Subcutaneous adipose tissue (tissue), 4 donors: ENCODE results near the gene HMX1. TPM values are rescaled to one million over a fixed set of nuclear protein-coding genes. Genes with fewer than 3 reads are reported as not detected.

ENCODE experiments used
- CTCF ChIP-seq: fragments of 450-650 bp; IDR thresholded peaks from one replicate; pipeline ENCODE4 v1.5.1; 2016; ENCODE audit warnings: low read depth, mild to moderate bottlenecking, control low read depth, antibody characterized with exemption, moderate library complexity
- total RNA-seq, 4 donors: library from RNA; depleted of rRNA; stranded (reverse); fragments of >200 nt; gene quantifications; one replicate each; pipeline ENCODE4 v1.1.0, GENCODE V29; 2016

The HMX1 gene
- total RNA-seq, 4 donors from 2014 or later = not detected

GRCh38 chr4:8821151-8821950, 50.3 kb downstream of the HMX1 start:
- no peak for TF ChIP-seq CTCF

- no peak for TF ChIP-seq CTCF
Observed at GRCh38 chr4:8820178-8821102, 51.2 kb downstream of the HMX1 start.

- TF ChIP-seq CTCF = no peak
Observed at GRCh38 chr4:8819473-8820177, 52.0 kb downstream of the HMX1 start.

- no peak for TF ChIP-seq CTCF
Observed at GRCh38 chr4:8819019-8819418, 52.6 kb downstream of the HMX1 start.

GRCh38 chr4:8818063-8818881, 53.4 kb downstream of the HMX1 start:
- TF ChIP-seq CTCF = no peak

- TF ChIP-seq CTCF = no peak
Observed at GRCh38 chr4:8817813-8818062, 53.9 kb downstream of the HMX1 start.
